GM21360 (cell line): ENCODE data around the gene KCNJ14.

ENCODE experiments used
- ATAC-seq: cut with Tn5 transposase; IDR thresholded peaks from one replicate; pipeline ENCODE4 v1.9.1; 2021; ENCODE audit warnings: mild to moderate bottlenecking, moderate library complexity; ENCODE audit not compliant: unreplicated experiment

Gene KCNJ14

GRCh38 chr19:48444936-48445200 lies 10.5 kb upstream of the KCNJ14 start:
- no peak for ATAC-seq

GRCh38 chr19:48445256-48445605 lies 10.1 kb upstream of the KCNJ14 start:
- ATAC-seq, result peak; percentile 22

- peak; percentile 77 for ATAC-seq
Measured at GRCh38 chr19:48445606-48446481, 9.5 kb upstream of the KCNJ14 start, which contains the start of gene GRWD1. TSS of gene GRWD1 (plus strand) at chr19:48445983. CDS start at chr19:48446006, 23 bp downstream.

- no peak for ATAC-seq
Measured at GRCh38 chr19:48446579-48446978, 8.8 kb upstream of the KCNJ14 start.

GRCh38 chr19:48448563-48448962 lies 6.8 kb upstream of the KCNJ14 start:
- ATAC-seq, result no peak

- no peak for ATAC-seq
Measured at GRCh38 chr19:48450441-48450840, 4.9 kb upstream of the KCNJ14 start.

GRCh38 chr19:48450863-48451262 lies 4.5 kb upstream of the KCNJ14 start:
- no peak for ATAC-seq

- no peak for ATAC-seq
Measured at GRCh38 chr19:48451624-48452023, 3.8 kb upstream of the KCNJ14 start.

- ATAC-seq, result no peak
Measured at GRCh38 chr19:48452289-48453190, 2.8 kb upstream of the KCNJ14 start.

- ATAC-seq, result no peak
Measured at GRCh38 chr19:48454150-48454730, 1.1 kb upstream of the KCNJ14 start.

GRCh38 chr19:48455908-48456562 lies 661 bp downstream of the KCNJ14 start:
- ATAC-seq, result no peak

- ATAC-seq, result no peak
Measured at GRCh38 chr19:48456864-48457263, 1.5 kb downstream of the KCNJ14 start.

GRCh38 chr19:48458016-48458415 lies 2.6 kb downstream of the KCNJ14 start:
- no peak for ATAC-seq

- ATAC-seq, result no peak
Measured at GRCh38 chr19:48461651-48461981, 6.2 kb downstream of the KCNJ14 start.

GRCh38 chr19:48461982-48462655 lies 6.7 kb downstream of the KCNJ14 start:
- ATAC-seq, result no peak

- no peak for ATAC-seq
Measured at GRCh38 chr19:48465215-48465614, 9.8 kb downstream of the KCNJ14 start.

- no peak for ATAC-seq
Measured at GRCh38 chr19:48466561-48467325, 11.4 kb downstream of the KCNJ14 start.

- ATAC-seq, result peak; percentile 85
Measured at GRCh38 chr19:48468772-48469288, 13.5 kb downstream of the KCNJ14 start.

- peak; percentile 33 for ATAC-seq
Measured at GRCh38 chr19:48469289-48469881, 14.0 kb downstream of the KCNJ14 start, which contains the start of gene CYTH2. TSS of gene CYTH2 (plus strand) at chr19:48469369. CDS start at chr19:48469508, 139 bp downstream.
